Mucosa of rectum (tissue), 2 donors: ENCODE results near the gene RNASE12.

Experiments used
- H3K27ac ChIP-seq, 2 donors: one replicate each; pipeline ENCODE4 v1.7.0; 2013; ENCODE audit warnings: inconsistent platforms in 2 of 2, low read depth in 2 of 2, low read length in 2 of 2
- H3K27me3 ChIP-seq, 2 donors: one replicate each; pipeline ENCODE4 v1.7.0; 2013; ENCODE audit warnings: low read length in 2 of 2; ENCODE audit not compliant: control insufficient read depth in 2 of 2, insufficient read depth in 2 of 2
- H3K36me3 ChIP-seq, 2 donors: one replicate each; pipeline ENCODE4 v1.7.0; 2013; ENCODE audit warnings: low read length in 2 of 2; ENCODE audit not compliant: control insufficient read depth in 2 of 2, insufficient read depth in 2 of 2
- H3K4me1 ChIP-seq, 2 donors: one replicate each; pipeline ENCODE4 v1.7.0; 2013; ENCODE audit warnings: low read length in 2 of 2, mild to moderate bottlenecking in 1 of 2; ENCODE audit not compliant: control insufficient read depth in 2 of 2, insufficient read depth in 2 of 2
- H3K4me3 ChIP-seq, 2 donors: one replicate each; pipeline ENCODE4 v1.7.0; 2013; ENCODE audit warnings: low read length in 2 of 2
- H3K9ac ChIP-seq, 2 donors: one replicate each; pipeline ENCODE4 v1.7.0; 2013; ENCODE audit warnings: low read length in 2 of 2, low read depth in 1 of 2, mild to moderate bottlenecking in 1 of 2
- H3K9me3 ChIP-seq, 2 donors: one replicate each; pipeline ENCODE4 v1.7.0; 2013; ENCODE audit warnings: low read length in 2 of 2; ENCODE audit not compliant: control insufficient read depth in 2 of 2
- donor health status: healthy.
- donor health status: Normal muscosa, but diverticular disease.

RNASE12 gene

GRCh38 chr14:20563971-20564370 is 27.2 kb downstream of the RNASE12 start:
- no peaks in the 10 kb centered on the region for H3K36me3 ChIP-seq
- no peaks in the 10 kb centered on the region for H3K27me3 ChIP-seq
- no peak overlapping the region for H3K9ac ChIP-seq
- no peak overlapping the region for H3K4me3 ChIP-seq
- no peaks in the 10 kb centered on the region for H3K4me1 ChIP-seq
- H3K27ac ChIP-seq: no peak overlapping the region
- peaks cover 0 to 2% of the 10 kb centered on the region in 2 donors for H3K9me3 ChIP-seq

GRCh38 chr14:20560961-20561360 is 30.2 kb downstream of the RNASE12 start, which contains the start of gene RNASE9:
RNASE9 (minus strand) TSS chr14:20561047.
- H3K36me3 ChIP-seq: no peaks in the 10 kb centered on the region
- no peaks in the 10 kb centered on the region for H3K27me3 ChIP-seq
- no peak within 1 kb of the TSS for H3K9ac ChIP-seq
- H3K4me1 ChIP-seq: no peaks in the 10 kb centered on the region
- no peaks in the 10 kb centered on the region for H3K9me3 ChIP-seq
- H3K4me3 ChIP-seq: no peak within 1 kb of the TSS
- H3K27ac ChIP-seq: no peak within 1 kb of the TSS

GRCh38 chr14:20559461-20559904 is 31.7 kb downstream of the RNASE12 start:
- Histone ChIP-seq H3K9ac (no peak overlapping the region), H3K27ac (no peak overlapping the region), H3K4me3 (no peak overlapping the region), H3K9me3 (no peaks in the 10 kb centered on the region), H3K36me3 (no peaks in the 10 kb centered on the region), H3K4me1 (no peaks in the 10 kb centered on the region), H3K27me3 (no peaks in the 10 kb centered on the region)

DNA sequence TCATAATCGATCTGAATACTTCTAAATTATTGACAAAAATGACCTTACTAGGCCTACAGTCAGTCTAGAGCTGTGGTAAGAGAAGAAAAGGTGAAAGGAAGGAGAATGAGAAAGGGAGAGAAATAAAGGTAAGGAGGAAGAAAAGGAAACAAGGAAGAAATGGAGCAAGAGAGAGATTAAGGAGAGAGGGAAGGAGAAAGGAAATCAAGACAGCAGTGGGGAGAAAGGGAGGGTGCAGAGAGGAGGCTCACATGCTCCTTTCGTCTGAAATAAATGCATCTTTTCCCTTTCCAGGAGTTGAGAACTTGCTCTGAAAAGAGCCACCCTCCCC is 34.0 kb downstream of the RNASE12 start:
- Histone ChIP-seq H3K9ac (no peak overlapping the region), H3K27ac (no peak overlapping the region), H3K4me1 (no peaks in the 10 kb centered on the region), H3K9me3 (no peaks in the 10 kb centered on the region), H3K4me3 (no peak overlapping the region), H3K27me3 (no peaks in the 10 kb centered on the region), H3K36me3 (no peaks in the 10 kb centered on the region)

DNA sequence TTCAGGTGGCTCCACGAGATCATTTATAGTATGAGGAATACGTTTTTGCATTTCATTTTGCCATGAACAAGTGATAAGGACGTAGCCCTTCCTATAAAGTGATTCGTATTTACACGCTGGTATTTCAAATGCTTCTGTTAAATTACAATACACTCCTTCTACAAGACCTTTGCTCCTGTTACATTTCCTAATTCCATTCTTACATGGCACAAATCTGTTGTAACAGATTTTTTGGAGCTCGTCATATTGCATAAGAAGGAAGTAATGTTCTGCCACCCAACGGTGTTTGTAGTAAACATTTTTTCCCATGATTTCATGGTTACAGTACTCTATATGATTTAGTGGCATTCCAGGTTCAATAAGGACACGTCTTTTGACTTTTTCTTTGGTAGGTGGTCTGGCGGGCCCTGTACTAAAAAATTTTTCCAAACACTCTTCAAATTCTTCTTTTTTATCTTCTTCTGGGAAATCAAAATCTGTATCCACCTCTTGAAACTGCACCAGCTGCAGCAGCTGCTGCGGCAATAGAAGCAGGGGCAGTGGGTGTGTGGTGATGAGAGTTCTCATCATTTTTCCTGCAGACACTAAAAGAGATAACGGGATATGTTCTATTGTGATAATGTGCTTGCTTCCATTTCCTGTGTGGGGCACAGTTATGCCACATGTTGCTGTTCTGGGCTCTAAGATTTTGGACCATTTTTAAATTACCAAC is 34.5 kb downstream of the RNASE12 start:
- Histone ChIP-seq H3K4me3 (no peak overlapping the region), H3K9me3 (no peaks in the 10 kb centered on the region), H3K4me1 (no peaks in the 10 kb centered on the region), H3K27ac (no peak overlapping the region), H3K27me3 (no peaks in the 10 kb centered on the region), H3K9ac (no peak overlapping the region), H3K36me3 (no peaks in the 10 kb centered on the region)

DNA sequence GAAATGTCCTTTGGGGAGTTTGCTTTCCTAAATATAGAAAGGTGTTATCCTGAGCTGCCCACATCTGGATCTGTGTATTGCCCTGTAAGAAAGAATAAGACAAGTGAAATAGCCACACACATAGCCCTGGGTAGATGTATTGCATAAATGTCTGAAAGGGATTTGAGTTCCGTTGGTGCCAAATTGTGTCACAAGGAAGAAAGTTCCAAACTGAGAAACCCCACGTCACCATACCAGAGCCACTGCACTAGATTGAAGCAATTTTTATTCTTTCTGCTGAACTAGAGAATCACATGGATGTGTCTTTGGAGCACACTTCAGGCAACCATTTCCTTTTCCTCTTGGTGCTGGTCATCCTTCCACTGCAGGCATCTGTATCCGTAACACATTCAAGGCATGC is 35.3 kb downstream of the RNASE12 start:
- no peak overlapping the region for H3K4me3 ChIP-seq
- no peaks in the 10 kb centered on the region for H3K36me3 ChIP-seq
- H3K9me3 ChIP-seq: no peaks in the 10 kb centered on the region
- H3K27ac ChIP-seq: no peak overlapping the region
- H3K4me1 ChIP-seq: no peaks in the 10 kb centered on the region
- no peak overlapping the region for H3K9ac ChIP-seq
- no peaks in the 10 kb centered on the region for H3K27me3 ChIP-seq

DNA sequence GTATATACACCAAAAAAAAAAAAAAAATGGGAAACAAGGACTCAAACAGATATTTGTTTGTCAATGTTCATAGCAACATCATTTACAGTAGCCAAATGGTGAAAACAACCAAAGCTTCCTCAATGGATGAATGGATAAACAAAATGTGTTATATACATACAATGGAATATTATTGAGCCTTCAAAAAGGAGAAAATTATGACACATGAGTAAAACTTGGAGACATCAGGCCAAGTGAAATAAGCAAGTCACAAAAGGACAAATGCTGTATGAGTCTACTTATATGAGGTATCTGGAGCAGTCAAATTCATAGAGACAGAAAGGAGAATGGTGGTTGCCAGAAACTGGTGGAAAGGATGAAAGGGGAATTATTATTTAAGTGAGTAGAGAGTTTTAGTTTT is 38.2 kb downstream of the RNASE12 start:
- no peaks in the 10 kb centered on the region for H3K4me1 ChIP-seq
- H3K36me3 ChIP-seq: no peaks in the 10 kb centered on the region
- no peaks in the 10 kb centered on the region for H3K9me3 ChIP-seq
- no peak overlapping the region for H3K4me3 ChIP-seq
- H3K27ac ChIP-seq: no peak overlapping the region
- no peak overlapping the region for H3K9ac ChIP-seq
- no peaks in the 10 kb centered on the region for H3K27me3 ChIP-seq

DNA sequence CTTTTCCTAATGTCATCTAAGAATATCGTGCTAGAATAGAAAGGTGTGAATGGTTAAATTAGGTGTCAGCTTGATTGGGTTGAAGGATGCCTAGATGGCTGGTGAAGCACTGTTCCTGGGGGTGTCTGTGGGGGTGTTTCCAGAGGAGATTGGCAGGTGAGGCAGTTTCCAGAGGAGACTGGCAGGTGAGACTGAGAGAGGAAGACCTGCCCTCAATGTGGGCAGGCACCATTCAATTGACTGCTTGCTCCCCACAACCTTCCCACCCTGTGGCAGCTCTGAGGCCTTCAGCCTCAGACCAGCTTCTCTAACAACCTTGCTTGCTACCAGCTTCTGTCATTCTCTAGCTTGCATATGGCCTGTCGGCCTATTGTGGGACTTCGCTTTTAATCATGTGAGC is 39.6 kb downstream of the RNASE12 start:
- Histone ChIP-seq H3K4me3 (no peak overlapping the region), H3K27me3 (peaks cover 0 to 4% of the 10 kb centered on the region in 2 donors), H3K36me3 (no peaks in the 10 kb centered on the region), H3K27ac (no peak overlapping the region), H3K4me1 (no peaks in the 10 kb centered on the region), H3K9ac (no peak overlapping the region), H3K9me3 (no peaks in the 10 kb centered on the region)

DNA sequence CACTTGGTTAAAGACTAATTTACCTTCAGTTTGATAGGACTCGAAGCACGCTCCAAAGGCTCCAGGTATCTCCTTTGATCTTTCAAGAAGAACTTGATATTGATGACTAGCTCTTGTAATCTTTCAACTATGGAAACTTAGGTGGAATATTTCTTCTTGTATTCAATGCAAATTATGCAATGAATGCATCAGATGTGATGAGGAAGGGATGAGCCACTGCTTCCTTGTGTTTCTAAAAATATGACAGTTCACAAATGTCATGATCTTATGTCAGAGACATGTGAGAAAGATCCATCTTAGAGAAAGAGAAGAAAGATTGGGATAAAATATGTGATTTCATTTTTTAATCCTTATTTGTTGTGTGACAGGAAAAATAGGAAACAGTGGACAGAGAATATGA is 40.2 kb downstream of the RNASE12 start:
- Histone ChIP-seq H3K4me3 (no peak overlapping the region), H3K9me3 (no peaks in the 10 kb centered on the region), H3K36me3 (no peaks in the 10 kb centered on the region)

DNA sequence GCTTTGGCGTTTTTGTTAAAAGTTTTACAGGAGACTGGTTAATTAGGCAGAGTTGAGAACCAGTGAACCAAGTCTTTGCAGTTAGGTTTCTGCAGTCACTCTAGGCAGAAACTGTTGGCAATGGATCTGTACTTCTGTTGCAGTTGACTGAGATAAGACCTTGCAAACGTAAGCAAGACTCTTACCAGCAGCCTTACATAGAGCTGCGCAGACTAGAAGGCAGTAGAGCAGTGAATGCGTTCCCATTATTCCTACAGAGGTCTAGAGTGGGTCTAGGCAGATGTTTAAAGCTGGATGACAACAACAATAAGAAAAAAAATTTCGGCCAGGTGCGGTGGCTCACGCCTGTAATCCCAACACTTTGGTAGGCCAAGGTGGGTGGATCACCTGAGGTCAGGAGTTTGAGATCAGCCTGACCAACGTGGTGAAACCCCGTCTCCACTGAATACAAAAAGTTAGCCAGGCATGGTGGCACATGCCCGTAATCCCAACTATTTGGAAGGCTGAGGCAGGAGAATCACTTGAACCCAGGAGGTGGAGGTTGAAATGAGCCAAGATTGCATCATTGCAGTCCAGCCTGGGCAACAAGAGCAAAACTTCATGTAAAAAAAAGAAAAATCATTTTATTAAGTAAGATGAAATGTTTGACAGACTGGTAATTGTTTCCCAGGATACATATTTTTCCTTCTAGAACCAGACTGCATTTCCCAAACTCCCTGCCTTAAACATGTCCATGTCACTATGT is 42.6 kb downstream of the RNASE12 start:
- Histone ChIP-seq H3K27ac (no peak overlapping the region), H3K4me1 (no peaks in the 10 kb centered on the region), H3K4me3 (no peak overlapping the region), H3K36me3 (no peaks in the 10 kb centered on the region), H3K9ac (no peak overlapping the region), H3K27me3 (peaks cover 0 to 4% of the 10 kb centered on the region in 2 donors), H3K9me3 (no peaks in the 10 kb centered on the region)

More for the DNA sequence above, 40.2 kb downstream of the RNASE12 start:
- Histone ChIP-seq H3K27me3 (peaks cover 0 to 4% of the 10 kb centered on the region in 2 donors), H3K4me1 (no peaks in the 10 kb centered on the region), H3K27ac (no peak overlapping the region), H3K9ac (no peak overlapping the region)
